Colonic mucosa (tissue), 4 donors: ENCODE data around the gene DENND1A. TPM values are rescaled to one million over a fixed set of nuclear protein-coding genes. Genes with fewer than 3 reads are reported as not detected.

ENCODE experiments used
- DNase-seq: peaks from one replicate; pipeline ENCODE4 v3.0.0-alpha.2; 2020
- H3K27ac ChIP-seq: fragments of 200-600 bp; one replicate; pipeline ENCODE4 v1.8.0; 2021
- H3K27me3 ChIP-seq: fragments of 200-600 bp; one replicate; pipeline ENCODE4 v1.8.0; 2021
- H3K36me3 ChIP-seq: fragments of 200-600 bp; one replicate; pipeline ENCODE4 v1.8.0; 2021
- H3K4me1 ChIP-seq: fragments of 200-600 bp; one replicate; pipeline ENCODE4 v1.8.0; 2021; ENCODE audit warnings: mild to moderate bottlenecking
- H3K4me3 ChIP-seq: fragments of 200-600 bp; one replicate; pipeline ENCODE4 v1.8.0; 2021
- H3K9ac ChIP-seq, 2 donors: one replicate each; pipeline ENCODE4 v1.7.0; 2013; ENCODE audit warnings: control low read depth in 2 of 2, low read depth in 2 of 2, low read length in 2 of 2
- H3K9me3 ChIP-seq: fragments of 200-600 bp; one replicate; pipeline ENCODE4 v1.8.0; 2021
- CTCF ChIP-seq: fragments of 200-600 bp; IDR thresholded peaks from one replicate; pipeline ENCODE4 v1.8.0; 2022; ENCODE audit warnings: antibody characterized with exemption, mild to moderate bottlenecking
- intact Hi-C: fragments of 100-400 bp; cut with DNase I; formaldehyde crosslinking; loops from one replicate; pipeline ENCODE4 v1.14.1; 2022
- total RNA-seq, 2 donors: library from RNA; stranded (reverse); fragmentation: NEBNext Ultra II Directional in 1 of 2; extraction: Animal tissue kit (Norgen Biotek cat#: 25700) in 1 of 2; gene quantifications; one replicate each; pipeline ENCODE4 v1.2.1, GENCODE V29; 2021
- donor health status: healthy.
- donor health status: DM: no; HTN: no; CAD: no.
- donor health status: DM: no; HTN: no; CAD: no.

DENND1A gene
- total RNA-seq, 2 donors from 2014 or later: 34.3 to 39.9 TPM

- no peak for DNase-seq
- peaks cover under 1% of the 10 kb centered on the region for H3K27me3 ChIP-seq
- TF ChIP-seq CTCF: no peak
Measured at GRCh38 chr9:123955637-123956036, 25.7 kb upstream of the DENND1A start.

GRCh38 chr9:123954518-123955280, 24.8 kb upstream of the DENND1A start:
- intact Hi-C loops: no loop called here
- no peak for DNase-seq
- TF ChIP-seq CTCF: no peak

More at GRCh38 chr9:123955637-123956036, 25.7 kb upstream of the DENND1A start:
- no peaks in the 10 kb centered on the region for H3K9me3 ChIP-seq
- no peaks in the 10 kb centered on the region for H3K4me1 ChIP-seq
- H3K9ac ChIP-seq: no peak overlapping the region
- no peak overlapping the region for H3K4me3 ChIP-seq
- intact Hi-C loops: no loop called here
- no peak overlapping the region for H3K27ac ChIP-seq
- no peaks in the 10 kb centered on the region for H3K36me3 ChIP-seq

GRCh38 chr9:123952641-123953495, 22.9 kb upstream of the DENND1A start:
- H3K27me3 ChIP-seq: no peaks in the 10 kb centered on the region
- no peak overlapping the region for H3K9ac ChIP-seq
- H3K4me1 ChIP-seq: no peaks in the 10 kb centered on the region
- H3K9me3 ChIP-seq: no peaks in the 10 kb centered on the region
- no peak for DNase-seq
- H3K4me3 ChIP-seq: no peak overlapping the region
- intact Hi-C loops: no loop called here
- no peak for TF ChIP-seq CTCF
- H3K36me3 ChIP-seq: no peaks in the 10 kb centered on the region
- no peak overlapping the region for H3K27ac ChIP-seq

More at GRCh38 chr9:123954518-123955280, 24.8 kb upstream of the DENND1A start:
- Histone ChIP-seq H3K9me3 (no peaks in the 10 kb centered on the region), H3K4me1 (no peaks in the 10 kb centered on the region), H3K36me3 (no peaks in the 10 kb centered on the region), H3K4me3 (no peak overlapping the region), H3K9ac (no peak overlapping the region), H3K27ac (no peak overlapping the region), H3K27me3 (no peaks in the 10 kb centered on the region)

- no peaks in the 10 kb centered on the region for H3K27me3 ChIP-seq
- H3K4me3 ChIP-seq: no peak overlapping the region
- no peaks in the 10 kb centered on the region for H3K36me3 ChIP-seq
- no peaks in the 10 kb centered on the region for H3K4me1 ChIP-seq
- intact Hi-C loops: no loop called here
- no peak overlapping the region for H3K9ac ChIP-seq
- H3K27ac ChIP-seq: no peak overlapping the region
- no peak for TF ChIP-seq CTCF
- H3K9me3 ChIP-seq: no peaks in the 10 kb centered on the region
- no peak for DNase-seq
Measured at GRCh38 chr9:123948286-123948685, 18.4 kb upstream of the DENND1A start.

- DNase-seq: no peak
- Histone ChIP-seq H3K27ac (no peak overlapping the region), H3K4me1 (no peaks in the 10 kb centered on the region), H3K36me3 (no peaks in the 10 kb centered on the region), H3K9me3 (no peaks in the 10 kb centered on the region), H3K4me3 (no peak overlapping the region), H3K9ac (no peak overlapping the region), H3K27me3 (no peaks in the 10 kb centered on the region)
- no peak for TF ChIP-seq CTCF
- intact Hi-C loops: no loop called here
Measured at GRCh38 chr9:123947326-123947725, 17.4 kb upstream of the DENND1A start.
